K562 (cell line): ENCODE results near the gene SHISA2. TPM values are rescaled to one million over a fixed set of nuclear protein-coding genes. Genes with fewer than 3 reads are reported as not detected.

Source experiments
- ATAC-seq: fragments of 200-7000 bp; cut with Tn5 transposase; 3 replicates; pipeline ENCODE4 v1.9.1; 2020; ENCODE audit warnings: moderate library complexity
- BruUV-seq: library from RNA; stranded (reverse); fragments of 400-500 nt; replicated peaks from 2 replicates; lab custom pipeline; 2021; lab: Mats Ljungman, UMichigan
- CTCF ChIA-PET: fragments of 300-600 bp; formaldehyde crosslinking; extraction: SDS; loops from one replicate; lab custom pipeline; 2021; ENCODE audit warnings: low intra/inter-chr PET ratio; lab: Yijun Ruan, JAX
- POLR2A ChIA-PET: fragments of 300-600, 350-650 bp; sonication (Branson Sonifier 250); formaldehyde crosslinking; extraction: SDS; loops from one replicate; lab custom pipeline; 2021; ENCODE audit warnings: antibody characterized with exemption, inconsistent platforms; lab: Yijun Ruan, JAX
- DNase-seq, 4 experiments: peaks; one replicate each; pipeline versions ENCODE4 v3.0.0 to v3.0.0-alpha.2; 2011 to 2018; ENCODE audit warnings: low spot score in 3 of 4, mixed read lengths in 3 of 4; ENCODE audit errors: extremely low read depth in 1 of 4
- FAIRE-seq: peaks from 2 replicates; lab custom pipeline; 2011; peaks lifted over from hg19 to GRCh38; lab: Jason Lieb, UNC
- H2AFZ ChIP-seq: 2 replicates; pipeline ENCODE4 v1.6.0; 2011; ENCODE audit warnings: low read depth, low read length, control low read depth, inconsistent platforms
- H3K27ac ChIP-seq: fragments of 200-600 bp; 3 replicates; pipeline ENCODE4 v1.8.0; 2011; ENCODE audit warnings: low read depth, mild to moderate bottlenecking, control low read depth, inconsistent platforms, low read length, moderate library complexity, mixed read lengths; ENCODE audit errors: extremely low read depth
- H3K27me3 ChIP-seq, 2 experiments: fragments of 300-600 bp in 1 of 2; 2 replicates in 1 of 2; 3 replicates in 1 of 2; pipeline versions ENCODE4 v1.6.0 to v1.8.0; 2011; ENCODE audit warnings: inconsistent platforms in 2 of 2, low read length in 2 of 2, mild to moderate bottlenecking in 1 of 2, mixed read lengths in 1 of 2, moderate library complexity in 1 of 2; ENCODE audit not compliant: control insufficient read depth in 2 of 2, insufficient read depth in 2 of 2
- H3K36me3 ChIP-seq: fragments of 300-600 bp; 3 replicates; pipeline ENCODE4 v1.8.0; 2011; ENCODE audit warnings: mild to moderate bottlenecking, low read length, inconsistent platforms; ENCODE audit not compliant: control insufficient read depth, insufficient read depth
- H3K4me1 ChIP-seq, 2 experiments: fragments of 200-600 bp in 1 of 2; replicated peaks in 1 of 2; 2 replicates in 1 of 2; 3 replicates in 1 of 2; pipeline versions ENCODE4 v1.5.1 to v1.8.0; 2011; ENCODE audit warnings: inconsistent platforms in 2 of 2, low read length in 2 of 2, mild to moderate bottlenecking in 1 of 2, mixed read lengths in 1 of 2, moderate library complexity in 1 of 2; ENCODE audit not compliant: control insufficient read depth in 2 of 2, insufficient read depth in 2 of 2
- H3K4me2 ChIP-seq: 2 replicates; pipeline ENCODE4 v1.6.1; 2011; ENCODE audit warnings: low read length, control low read depth, inconsistent platforms, mixed read lengths; ENCODE audit not compliant: insufficient read depth
- H3K4me3 ChIP-seq: fragments of 200-600 bp; sonication (generic), shearing (Covaris generic); 2 replicates; pipeline ENCODE4 v1.5.1; 2016; ENCODE audit warnings: control low read depth, inconsistent platforms
- H3K79me2 ChIP-seq: fragments of 200-600 bp; 3 replicates; pipeline ENCODE4 v1.8.0; 2011; ENCODE audit warnings: low read length, inconsistent platforms; ENCODE audit not compliant: control insufficient read depth, insufficient read depth
- H3K9ac ChIP-seq, 2 experiments: 2 replicates each; pipeline versions ENCODE4 v1.6.0 to v1.6.1; 2011; ENCODE audit warnings: low read depth in 2 of 2, low read length in 2 of 2, control low read depth in 1 of 2, inconsistent platforms in 1 of 2, mild to moderate bottlenecking in 1 of 2, mixed read lengths in 1 of 2; ENCODE audit not compliant: insufficient read depth in 1 of 2
- H3K9me1 ChIP-seq: one replicate; pipeline ENCODE4 v1.6.0; 2011; ENCODE audit warnings: inconsistent platforms, mild to moderate bottlenecking, low read length, moderate library complexity; ENCODE audit not compliant: control insufficient read depth, insufficient read depth
- H3K9me3 ChIP-seq: replicated peaks from 2 replicates; pipeline ENCODE4 v1.5.1; 2011; ENCODE audit warnings: low read depth, low read length, inconsistent platforms; ENCODE audit not compliant: control insufficient read depth, insufficient read depth
- H4K20me1 ChIP-seq: replicated peaks from 2 replicates; pipeline ENCODE4 v1.6.1; 2011; ENCODE audit warnings: low read length, inconsistent platforms, mixed read lengths; ENCODE audit not compliant: control insufficient read depth, insufficient read depth
- BCL6 ChIP-seq: fragments of 250-450 bp; sonication (Bioruptor Pico); IDR thresholded peaks from 2 replicates; pipeline ENCODE4 v1.4.0; 2020
- CBX2 ChIP-seq: fragments of 200-600 bp; sonication (generic); IDR thresholded peaks from one replicate; pipeline ENCODE4 v1.6.1; 2012; ENCODE audit warnings: mild to moderate bottlenecking, low read length, inconsistent platforms; ENCODE audit not compliant: insufficient read depth, poor library complexity, severe bottlenecking
- CBX8 ChIP-seq: fragments of 200-600 bp; sonication (generic); IDR thresholded peaks from 2 replicates; pipeline ENCODE4 v1.6.1; 2012; ENCODE audit warnings: borderline replicate concordance, mixed run types, low read depth, mild to moderate bottlenecking, moderate library complexity, mixed read lengths, low read length, control low read depth, inconsistent platforms; ENCODE audit not compliant: poor library complexity, severe bottlenecking; ENCODE audit errors: extremely low read depth
- E2F3 ChIP-seq: fragments of 250-450 bp; sonication (Bioruptor Pico); IDR thresholded peaks from 2 replicates; pipeline ENCODE4 v1.4.0; 2020; ENCODE audit warnings: mild to moderate bottlenecking
- GATAD2B ChIP-seq: fragments of 450-650 bp; IDR thresholded peaks from 2 replicates; pipeline ENCODE4 v1.6.1; 2017; ENCODE audit warnings: mild to moderate bottlenecking, borderline replicate concordance
- KAT7 ChIP-seq: sonication (generic); formaldehyde crosslinking; IDR thresholded peaks from 2 replicates; pipeline ENCODE4 v1.8.0; 2022; ENCODE audit warnings: missing genetic modification reagents, mild to moderate bottlenecking, borderline replicate concordance
- MYC ChIP-seq, 2 experiments: fragments of 250-450 bp in 1 of 2; sonication (Bioruptor Pico) in 1 of 2; IDR thresholded peaks; 2 replicates each; pipeline versions ENCODE4 v1.5.1 to v1.6.1; 2012 to 2021; ENCODE audit warnings: low read depth in 2 of 2, borderline replicate concordance in 1 of 2, improper control_type of control experiment in 1 of 2, low read length in 1 of 2, mild to moderate bottlenecking in 1 of 2, moderate library complexity in 1 of 2
- SMARCB1 ChIP-seq: IDR thresholded peaks from 2 replicates; pipeline ENCODE4 v1.6.1; 2011; ENCODE audit warnings: improper control_type of control experiment, low read depth; ENCODE audit not compliant: insufficient read length
- TCF7 ChIP-seq: sonication (generic); IDR thresholded peaks from 2 replicates; pipeline ENCODE4 v1.6.1; 2016; ENCODE audit warnings: antibody characterized with exemption, borderline replicate concordance
- ZFP30 ChIP-seq: fragments of 250-450 bp; sonication (Bioruptor Pico); IDR thresholded peaks from 2 replicates; pipeline ENCODE4 v1.8.0; 2022; ENCODE audit warnings: moderate library complexity, mild to moderate bottlenecking, inconsistent platforms, borderline replicate concordance
- ZNF253 ChIP-seq: fragments of 250-450 bp; sonication (Bioruptor Pico); conservative IDR thresholded peaks from 2 replicates; pipeline ENCODE4 v1.6.1; 2021; ENCODE audit warnings: mild to moderate bottlenecking
- ZNF274 ChIP-seq: IDR thresholded peaks from 2 replicates; pipeline ENCODE4 v1.6.1; 2011; ENCODE audit warnings: low read depth, mild to moderate bottlenecking, low read length, moderate library complexity, borderline replicate concordance
- ZNF507 ChIP-seq: conservative IDR thresholded peaks from 2 replicates; pipeline ENCODE4 v1.6.1; 2017; ENCODE audit warnings: missing genetic modification characterization, missing compliant biosample characterization
- WGBS: fragments of 100-300 bp; shearing (Covaris generic); methylation state at CpG from one replicate; pipeline ENCODE4 v1.1.6; 2016; ENCODE audit warnings: low coverage, mixed read lengths; ENCODE audit not compliant: insufficient coverage; ENCODE audit errors: missing lambda C conversion rate; 5-methylcytosine and 5-hydroxymethylcytosine counted together
- in situ Hi-C: fragments of 300-500 bp; cut with MboI; formaldehyde crosslinking; loops from 4 replicates; pipeline ENCODE4 v1.15.0; 2018; ENCODE audit warnings: inconsistent platforms, mixed read lengths
- intact Hi-C: fragments of 100-400 bp; cut with micrococcal nuclease; formaldehyde crosslinking; loops from 2 replicates; pipeline ENCODE4 v1.14.2; 2022
- polyA plus RNA-seq, 8 experiments: library from polyadenylated mRNA; depleted of rRNA in 4 of 8; stranded (reverse) in 5 of 8; unstranded in 3 of 8; fragments of >200 nt; fragmentation: Nextera tagmentation in 2 of 8; fragmentation: Illumina TruSeq in 1 of 8; extraction: Ambion mirVana in 2 of 8; extraction: Trizol in 1 of 8; gene quantifications; 2 replicates each; pipeline versions ENCODE4 v1.2.1 to v1.2.3, GENCODE V29; 2011 to 2014; ENCODE audit warnings: inconsistent platforms in 1 of 8, missing spikeins in 1 of 8
- total RNA-seq, 7 experiments: library from RNA; depleted of rRNA in 6 of 7; stranded (reverse); fragments of >200 nt in 6 of 7; fragmentation: Illumina TruSeq in 2 of 7; extraction: Trizol in 2 of 7; gene quantifications; 2 replicates each; pipeline versions ENCODE4 v1.2.1 to v1.2.3, GENCODE V29; 2011 to 2021; ENCODE audit warnings: low replicate concordance in 1 of 7
- TF ChIP-seq, protein P1 (sequence below): fragments of 450-650 bp; formaldehyde crosslinking; IDR thresholded peaks from 2 replicates; pipeline ENCODE4 v1.4.0; 2020; ENCODE audit warnings: mild to moderate bottlenecking, moderate library complexity
- TF ChIP-seq, protein P2 (sequence below): fragments of 250-450 bp; sonication (Bioruptor Pico); IDR thresholded peaks from 2 replicates; pipeline ENCODE4 v1.4.0; 2020; ENCODE audit warnings: mild to moderate bottlenecking, moderate library complexity, borderline replicate concordance
- TF ChIP-seq, protein P3 (sequence below): fragments of 250-450 bp; sonication (Bioruptor Pico); IDR thresholded peaks from 2 replicates; pipeline ENCODE4 v1.8.0; 2022; ENCODE audit warnings: moderate library complexity, mild to moderate bottlenecking, inconsistent platforms

The SHISA2 gene
- total and polyA plus RNA-seq, 9 of the 15 experiments (the other 6 are each of a cell fraction or from before 2014, with no cell fraction given): not detected

- Histone ChIP-seq H3K4me1 (no peaks in the 10 kb centered on the region), H3K9me3 (no peaks in the 10 kb centered on the region), H3K9ac (no peak overlapping the region), H3K27me3 (peaks cover 0 to 2% of the 10 kb centered on the region in 2 experiments; a peak in 1 of 5 replicates), H3K36me3 (no peaks in the 10 kb centered on the region), H4K20me1 (no peaks in the 10 kb centered on the region), H2AFZ (no peak overlapping the region), H3K4me2 (no peak overlapping the region), H3K9me1 (no peaks in the 10 kb centered on the region), H3K4me3 (no peak overlapping the region), H3K27ac (no peak overlapping the region), H3K79me2 (no peaks in the 10 kb centered on the region)
- ChIA-PET CTCF (no interaction called here), POLR2A (interaction anchor here (0.8 kb wide), 1 partner anchor 570 kb away, joined by 4 read pairs; no protein-coding TSS in a partner anchor)
- 0% methylated on average over 3 of the region's 3 CpGs for WGBS
- BruUV-seq: no TSS peak
- in situ Hi-C loops (no loop called here), intact Hi-C loops (no loop called here)
- ATAC-seq (no peak), FAIRE-seq (no peak), DNase-seq (no peak)
- TF ChIP-seq SMARCB1 (no peak), E2F3 (CRISPR knock-in tag) (no peak), BCL6 (CRISPR knock-in tag) (no peak), ZFP30 (no peak), KAT7 (CRISPR knock-in tag) (no peak), CBX8 (no peak), CBX2 (no peak), ZNF507 (tag) (no peak), TCF7 (no peak), ZNF274 (no peak), GATAD2B (no peak), MYC (IDR thresholded peaks at IDR 0.05; ENCODE audit: low read depth, low read length) (no peak), MYC (CRISPR knock-in tag; IDR thresholded peaks at IDR 0.05; ENCODE audit: borderline replicate concordance, low read depth) (no peak), ZNF253 (CRISPR knock-in tag) (no peak)
- TF ChIP-seq, protein P1, sequence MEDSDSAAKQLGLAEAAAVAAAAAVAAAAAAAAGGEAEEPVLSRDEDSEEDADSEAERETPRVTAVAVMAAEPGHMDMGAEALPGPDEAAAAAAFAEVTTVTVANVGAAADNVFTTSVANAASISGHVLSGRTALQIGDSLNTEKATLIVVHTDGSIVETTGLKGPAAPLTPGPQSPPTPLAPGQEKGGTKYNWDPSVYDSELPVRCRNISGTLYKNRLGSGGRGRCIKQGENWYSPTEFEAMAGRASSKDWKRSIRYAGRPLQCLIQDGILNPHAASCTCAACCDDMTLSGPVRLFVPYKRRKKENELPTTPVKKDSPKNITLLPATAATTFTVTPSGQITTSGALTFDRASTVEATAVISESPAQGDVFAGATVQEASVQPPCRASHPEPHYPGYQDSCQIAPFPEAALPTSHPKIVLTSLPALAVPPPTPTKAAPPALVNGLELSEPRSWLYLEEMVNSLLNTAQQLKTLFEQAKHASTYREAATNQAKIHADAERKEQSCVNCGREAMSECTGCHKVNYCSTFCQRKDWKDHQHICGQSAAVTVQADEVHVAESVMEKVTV (CRISPR knock-in tag): no peak
- TF ChIP-seq, protein P2, sequence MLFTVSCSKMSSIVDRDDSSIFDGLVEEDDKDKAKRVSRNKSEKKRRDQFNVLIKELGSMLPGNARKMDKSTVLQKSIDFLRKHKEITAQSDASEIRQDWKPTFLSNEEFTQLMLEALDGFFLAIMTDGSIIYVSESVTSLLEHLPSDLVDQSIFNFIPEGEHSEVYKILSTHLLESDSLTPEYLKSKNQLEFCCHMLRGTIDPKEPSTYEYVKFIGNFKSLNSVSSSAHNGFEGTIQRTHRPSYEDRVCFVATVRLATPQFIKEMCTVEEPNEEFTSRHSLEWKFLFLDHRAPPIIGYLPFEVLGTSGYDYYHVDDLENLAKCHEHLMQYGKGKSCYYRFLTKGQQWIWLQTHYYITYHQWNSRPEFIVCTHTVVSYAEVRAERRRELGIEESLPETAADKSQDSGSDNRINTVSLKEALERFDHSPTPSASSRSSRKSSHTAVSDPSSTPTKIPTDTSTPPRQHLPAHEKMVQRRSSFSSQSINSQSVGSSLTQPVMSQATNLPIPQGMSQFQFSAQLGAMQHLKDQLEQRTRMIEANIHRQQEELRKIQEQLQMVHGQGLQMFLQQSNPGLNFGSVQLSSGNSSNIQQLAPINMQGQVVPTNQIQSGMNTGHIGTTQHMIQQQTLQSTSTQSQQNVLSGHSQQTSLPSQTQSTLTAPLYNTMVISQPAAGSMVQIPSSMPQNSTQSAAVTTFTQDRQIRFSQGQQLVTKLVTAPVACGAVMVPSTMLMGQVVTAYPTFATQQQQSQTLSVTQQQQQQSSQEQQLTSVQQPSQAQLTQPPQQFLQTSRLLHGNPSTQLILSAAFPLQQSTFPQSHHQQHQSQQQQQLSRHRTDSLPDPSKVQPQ (CRISPR knock-in tag): no peak
- TF ChIP-seq, protein P3, sequence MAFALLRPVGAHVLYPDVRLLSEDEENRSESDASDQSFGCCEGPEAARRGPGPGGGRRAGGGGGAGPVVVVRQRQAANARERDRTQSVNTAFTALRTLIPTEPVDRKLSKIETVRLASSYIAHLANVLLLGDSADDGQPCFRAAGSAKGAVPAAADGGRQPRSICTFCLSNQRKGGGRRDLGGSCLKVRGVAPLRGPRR (CRISPR knock-in tag): no peak
These were observed 10.4 kb downstream of the SHISA2 start for GRCh38 chr13:26041444-26041843.
